ENCODE measurements around the gene DACH2.
"Not testable (repeated sequence)": the region's sequence is repeated elsewhere in the genome, so short reads cannot be mapped to it uniquely, and the experiment has no call there.

The DACH2 gene

DNA sequence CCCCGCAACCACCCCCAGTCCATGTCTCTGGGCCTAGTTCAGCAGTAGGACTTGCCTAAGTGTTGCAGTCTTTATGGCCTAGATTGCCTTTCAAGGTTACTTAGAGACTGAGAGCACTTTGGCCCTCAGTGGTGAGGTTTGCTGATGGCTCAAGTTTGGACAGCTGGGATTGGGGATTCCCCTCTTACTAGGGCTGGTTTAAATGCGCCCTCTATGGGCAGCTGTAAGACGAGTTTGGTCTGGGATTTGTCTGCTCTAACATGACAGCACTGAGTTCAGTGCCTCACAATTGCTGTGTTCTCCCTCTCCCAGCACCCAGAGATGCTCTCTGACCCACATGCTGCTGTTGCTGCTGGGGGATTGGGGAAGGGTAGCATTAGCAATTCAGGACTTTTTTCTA is 23.1 kb downstream of the DACH2 start:
- H3K79me2 ChIP-seq (ENCODE audit: control insufficient read depth, insufficient read depth, low read length, poor library complexity), result no peaks in the 10 kb centered on the region
- no peak overlapping the region for H2BK12ac ChIP-seq (ENCODE audit: low read length)
- WGBS (ENCODE audit: extremely low coverage, insufficient coverage, insufficient read length), result no CpG with 5 or more reads among the region's 3 CpGs
- no peak overlapping the region for H3K23ac ChIP-seq (ENCODE audit: low read length)
- H2BK5ac ChIP-seq (ENCODE audit: low read depth, low read length, poor library complexity), result no peak overlapping the region
- H3K4me1 ChIP-seq (ENCODE audit: control insufficient read depth in 1 of 2, insufficient read depth in 2 of 2, low read length in 2 of 2), result no peaks in the 10 kb centered on the region
- H4K8ac ChIP-seq (ENCODE audit: low read depth, low read length), result no peak overlapping the region
- no peak overlapping the region for H3K4me3 ChIP-seq (ENCODE audit: low read depth, low read length)
- no peak overlapping the region for H3K14ac ChIP-seq (ENCODE audit: low read length)
- H3K9ac ChIP-seq (ENCODE audit: low read length), result no peak overlapping the region
- no peaks in the 10 kb centered on the region for H3K9me3 ChIP-seq (ENCODE audit: insufficient read depth, low read depth, low read length)
- H3K36me3 ChIP-seq (ENCODE audit: control insufficient read depth in 1 of 2, insufficient read depth in 2 of 2, low read length in 2 of 2), result no peaks in the 10 kb centered on the region
- no peak overlapping the region for H3K27ac ChIP-seq (ENCODE audit: low read depth, low read length)
- H3K4me2 ChIP-seq (ENCODE audit: low read length), result no peak overlapping the region
- H3K27me3 ChIP-seq (ENCODE audit: insufficient read depth, low read length), result no peaks in the 10 kb centered on the region
- H4K91ac ChIP-seq (ENCODE audit: low read depth, low read length), result no peak overlapping the region
- peak in 1 of 2 donors; percentile 23 for DNase-seq
- no peak overlapping the region for H2AFZ ChIP-seq (ENCODE audit: insufficient read depth, low read length, poor library complexity)
- no peaks in the 10 kb centered on the region for H3K79me1 ChIP-seq (ENCODE audit: low read length)
- H2BK120ac ChIP-seq (ENCODE audit: insufficient read depth, low read length, poor library complexity), result no peak overlapping the region
- H3K4ac ChIP-seq (ENCODE audit: low read depth, low read length), result no peak overlapping the region
- no peak overlapping the region for H4K12ac ChIP-seq (ENCODE audit: low read depth, low read length)
- no peak overlapping the region for H2AK5ac ChIP-seq (ENCODE audit: low read length)
- no peak overlapping the region for H3K18ac ChIP-seq (ENCODE audit: low read length)

DNA sequence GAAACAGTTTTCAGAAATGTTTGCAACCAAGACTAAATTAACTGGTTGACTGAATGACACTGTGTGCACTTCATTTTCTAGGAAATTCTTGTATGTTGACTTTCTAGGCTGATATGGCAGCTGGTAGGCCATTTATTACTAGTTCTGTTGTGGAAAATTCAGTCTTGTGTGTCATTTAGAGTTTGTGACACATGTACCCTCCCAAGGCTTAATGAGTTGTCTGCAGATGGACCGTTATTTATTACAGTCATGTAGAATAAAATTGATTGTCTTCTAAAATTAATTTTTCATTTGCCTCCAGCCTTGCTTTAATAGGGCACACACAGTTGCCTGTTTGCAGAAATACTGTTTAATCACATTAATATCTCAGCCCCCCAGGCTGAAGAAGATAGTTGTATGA is 30.7 kb downstream of the DACH2 start:
- H3K4me2 ChIP-seq (ENCODE audit: low read length), result no peak overlapping the region
- H2BK5ac ChIP-seq (ENCODE audit: low read depth, low read length, poor library complexity), result no peak overlapping the region
- no peaks in the 10 kb centered on the region for H3K79me2 ChIP-seq (ENCODE audit: control insufficient read depth, insufficient read depth, low read length, poor library complexity)
- no peak overlapping the region for H2AFZ ChIP-seq (ENCODE audit: insufficient read depth, low read length, poor library complexity)
- H3K18ac ChIP-seq (ENCODE audit: low read length), result no peak overlapping the region
- H4K91ac ChIP-seq (ENCODE audit: low read depth, low read length), result no peak overlapping the region
- no peaks in the 10 kb centered on the region for H3K36me3 ChIP-seq (ENCODE audit: control insufficient read depth in 1 of 2, insufficient read depth in 2 of 2, low read length in 2 of 2)
- no peak overlapping the region for H3K14ac ChIP-seq (ENCODE audit: low read length)
- H3K9me3 ChIP-seq (ENCODE audit: insufficient read depth, low read depth, low read length), result no peaks in the 10 kb centered on the region
- no peak overlapping the region for H3K4ac ChIP-seq (ENCODE audit: low read depth, low read length)
- H3K27me3 ChIP-seq (ENCODE audit: insufficient read depth, low read length), result no peaks in the 10 kb centered on the region
- H2AK5ac ChIP-seq (ENCODE audit: low read length), result no peak overlapping the region
- no peak overlapping the region for H4K8ac ChIP-seq (ENCODE audit: low read depth, low read length)
- H3K4me1 ChIP-seq (ENCODE audit: control insufficient read depth in 1 of 2, insufficient read depth in 2 of 2, low read length in 2 of 2), result no peaks in the 10 kb centered on the region
- no peak overlapping the region for H4K12ac ChIP-seq (ENCODE audit: low read depth, low read length)
- no peak overlapping the region for H3K9ac ChIP-seq (ENCODE audit: low read length)
- H2BK120ac ChIP-seq (ENCODE audit: insufficient read depth, low read length, poor library complexity), result no peak overlapping the region
- no peaks in the 10 kb centered on the region for H3K79me1 ChIP-seq (ENCODE audit: low read length)
- no peak overlapping the region for H3K4me3 ChIP-seq (ENCODE audit: low read depth, low read length)
- H2BK12ac ChIP-seq (ENCODE audit: low read length), result no peak overlapping the region
- no peak for DNase-seq
- WGBS (ENCODE audit: extremely low coverage, insufficient coverage, insufficient read length), result no CpG with 5 or more reads among the region's 1 CpG
- no peak overlapping the region for H3K27ac ChIP-seq (ENCODE audit: low read depth, low read length)
- no peak overlapping the region for H3K23ac ChIP-seq (ENCODE audit: low read length)

DNA sequence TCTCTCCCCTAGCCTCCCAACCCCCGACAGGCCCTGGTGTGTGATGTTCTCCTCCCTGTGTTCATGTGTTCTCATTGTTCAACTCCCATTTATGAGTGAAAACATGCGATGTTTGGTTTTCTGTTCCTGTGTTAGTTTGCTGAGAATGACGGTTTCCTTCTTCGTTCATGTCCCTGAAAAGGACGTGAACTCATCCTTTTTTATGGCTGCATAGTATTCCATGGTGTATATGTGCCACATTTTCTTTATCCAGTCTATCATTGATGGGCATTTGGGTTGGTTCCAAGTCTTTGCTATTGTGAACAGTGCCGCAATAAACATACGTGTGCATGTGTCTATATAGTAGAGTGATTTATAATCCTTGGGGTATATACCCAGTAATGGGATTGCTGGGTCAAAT is 33.1 kb downstream of the DACH2 start:
- not testable (repeated sequence) for H3K36me3 ChIP-seq (ENCODE audit: control insufficient read depth in 1 of 2, insufficient read depth in 2 of 2, low read length in 2 of 2); H4K8ac ChIP-seq (ENCODE audit: low read depth, low read length); DNase-seq; H2BK5ac ChIP-seq (ENCODE audit: low read depth, low read length, poor library complexity); H3K4me2 ChIP-seq (ENCODE audit: low read length); H2BK120ac ChIP-seq (ENCODE audit: insufficient read depth, low read length, poor library complexity); H3K79me1 ChIP-seq (ENCODE audit: low read length); H3K4me1 ChIP-seq (ENCODE audit: control insufficient read depth in 1 of 2, insufficient read depth in 2 of 2, low read length in 2 of 2); H3K9me3 ChIP-seq (ENCODE audit: insufficient read depth, low read depth, low read length); H3K14ac ChIP-seq (ENCODE audit: low read length); H4K91ac ChIP-seq (ENCODE audit: low read depth, low read length); H3K9ac ChIP-seq (ENCODE audit: low read length); H3K23ac ChIP-seq (ENCODE audit: low read length); H2AK5ac ChIP-seq (ENCODE audit: low read length); H3K4me3 ChIP-seq (ENCODE audit: low read depth, low read length); H2AFZ ChIP-seq (ENCODE audit: insufficient read depth, low read length, poor library complexity); H3K27ac ChIP-seq (ENCODE audit: low read depth, low read length); H3K4ac ChIP-seq (ENCODE audit: low read depth, low read length); H3K79me2 ChIP-seq (ENCODE audit: control insufficient read depth, insufficient read depth, low read length, poor library complexity); H3K18ac ChIP-seq (ENCODE audit: low read length); H2BK12ac ChIP-seq (ENCODE audit: low read length); H4K12ac ChIP-seq (ENCODE audit: low read depth, low read length); H3K27me3 ChIP-seq (ENCODE audit: insufficient read depth, low read length)
- no CpG with 5 or more reads among the region's 7 CpGs for WGBS (ENCODE audit: extremely low coverage, insufficient coverage, insufficient read length)

DNA sequence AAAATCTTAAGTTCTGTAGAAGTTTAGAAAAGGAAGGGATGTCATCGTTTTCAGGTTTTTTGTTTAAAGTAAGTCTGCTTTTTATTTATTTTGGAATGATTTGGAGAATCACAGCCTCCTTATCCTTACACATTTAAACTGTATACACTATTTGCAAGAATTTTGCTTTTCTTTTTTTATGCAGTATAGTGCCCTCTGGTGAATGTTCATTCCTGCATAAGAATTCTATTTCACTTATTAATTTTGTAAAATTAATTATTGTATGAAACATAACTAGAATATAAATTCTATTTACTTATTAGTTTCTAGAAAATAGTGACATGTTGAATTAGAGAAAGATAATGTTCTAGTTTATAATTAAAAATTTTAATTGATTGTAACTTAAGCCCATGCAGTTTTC is 44.6 kb downstream of the DACH2 start:
- Histone ChIP-seq H4K8ac (ENCODE audit: low read depth, low read length) (no peak overlapping the region), H3K4me1 (ENCODE audit: control insufficient read depth in 1 of 2, insufficient read depth in 2 of 2, low read length in 2 of 2) (no peaks in the 10 kb centered on the region), H3K27me3 (ENCODE audit: insufficient read depth, low read length) (no peaks in the 10 kb centered on the region), H3K23ac (ENCODE audit: low read length) (no peak overlapping the region), H3K9me3 (ENCODE audit: insufficient read depth, low read depth, low read length) (no peaks in the 10 kb centered on the region), H2AFZ (ENCODE audit: insufficient read depth, low read length, poor library complexity) (no peak overlapping the region), H4K12ac (ENCODE audit: low read depth, low read length) (no peak overlapping the region), H2AK5ac (ENCODE audit: low read length) (no peak overlapping the region), H3K79me2 (ENCODE audit: control insufficient read depth, insufficient read depth, low read length, poor library complexity) (no peaks in the 10 kb centered on the region), H3K4me3 (ENCODE audit: low read depth, low read length) (no peak overlapping the region), H3K36me3 (ENCODE audit: control insufficient read depth in 1 of 2, insufficient read depth in 2 of 2, low read length in 2 of 2) (no peaks in the 10 kb centered on the region), H3K27ac (ENCODE audit: low read depth, low read length) (no peak overlapping the region), H3K18ac (ENCODE audit: low read length) (no peak overlapping the region), H3K4me2 (ENCODE audit: low read length) (no peak overlapping the region), H2BK120ac (ENCODE audit: insufficient read depth, low read length, poor library complexity) (no peak overlapping the region), H3K9ac (ENCODE audit: low read length) (no peak overlapping the region), H3K79me1 (ENCODE audit: low read length) (no peaks in the 10 kb centered on the region), H4K91ac (ENCODE audit: low read depth, low read length) (no peak overlapping the region), H3K4ac (ENCODE audit: low read depth, low read length) (no peak overlapping the region), H2BK5ac (ENCODE audit: low read depth, low read length, poor library complexity) (no peak overlapping the region), H3K14ac (ENCODE audit: low read length) (no peak overlapping the region), H2BK12ac (ENCODE audit: low read length) (no peak overlapping the region)
- no CpG with 5 or more reads among the region's 1 CpG for WGBS (ENCODE audit: extremely low coverage, insufficient coverage, insufficient read length)
- no peak for DNase-seq

Data from trophoblast cell (in vitro differentiated cells and primary cell).